D341Med (cell line): ENCODE measurements around the gene KRT23.
A peak's percentile ranks its signal among the peaks of the same experiment; 100 is the strongest.

Source experiments
- DNase-seq: peaks from one replicate; pipeline ENCODE4 v3.0.0; 2012; ENCODE audit warnings: low spot score

KRT23 gene

DNA sequence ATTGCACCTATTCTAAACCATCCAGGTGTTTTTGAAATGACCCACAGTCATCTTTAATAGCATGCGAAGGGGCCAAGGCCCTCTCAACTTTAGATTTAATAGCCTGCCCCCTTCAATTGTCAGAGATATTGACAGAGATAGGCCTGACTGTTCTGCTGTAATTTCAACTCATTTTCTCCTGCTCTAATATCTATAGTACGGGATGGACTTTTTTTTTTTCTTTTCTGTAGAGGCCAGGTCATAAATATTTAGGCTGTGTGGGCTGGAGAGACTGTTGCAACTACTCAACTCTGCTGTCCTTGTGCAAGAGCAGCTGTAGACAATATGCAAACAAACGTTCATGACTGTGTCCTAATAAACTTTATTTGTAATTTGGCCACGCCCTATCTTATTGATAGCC lies 27.7 kb downstream of the KRT23 start:
- DNase-seq: no peak

DNA sequence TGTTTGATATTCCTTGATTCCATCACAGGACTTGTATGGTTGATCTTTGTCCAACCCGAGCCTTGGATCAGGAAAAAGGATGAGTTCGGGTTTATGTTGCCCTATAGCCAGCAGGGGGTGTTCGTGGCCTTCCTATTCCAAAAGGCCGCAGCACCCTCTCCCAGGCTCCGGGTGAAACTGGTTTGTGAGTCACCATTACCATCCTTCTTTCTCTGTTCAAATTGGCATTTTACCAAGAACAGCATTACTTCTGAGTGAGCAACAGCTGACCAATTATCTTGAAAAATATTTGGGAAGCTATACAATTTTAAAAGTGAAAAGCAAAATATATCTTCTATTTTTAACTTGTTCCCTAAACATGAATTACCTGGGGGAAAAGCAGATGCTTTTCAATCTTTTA lies 28.1 kb downstream of the KRT23 start:
- DNase-seq: peak; percentile 85

DNA sequence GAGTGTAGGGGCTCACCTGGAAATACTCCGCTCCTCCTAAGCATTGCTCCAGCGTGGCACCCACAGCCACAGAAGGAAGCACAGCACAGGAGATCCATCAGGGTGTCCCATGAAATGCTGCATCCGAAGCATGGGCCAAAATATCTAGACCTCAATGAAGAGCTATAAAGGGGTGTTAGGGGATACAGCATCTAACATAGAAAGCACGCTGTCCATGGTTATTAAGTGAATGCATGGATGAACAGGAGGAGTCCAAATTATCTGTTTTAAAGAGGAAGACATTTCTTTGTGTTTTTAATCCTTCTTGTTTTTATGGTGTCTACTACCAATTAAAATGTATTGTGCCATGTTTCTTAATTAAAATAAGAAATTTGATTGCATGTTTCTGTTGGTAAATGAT lies 30.8 kb downstream of the KRT23 start:
- no peak for DNase-seq

DNA sequence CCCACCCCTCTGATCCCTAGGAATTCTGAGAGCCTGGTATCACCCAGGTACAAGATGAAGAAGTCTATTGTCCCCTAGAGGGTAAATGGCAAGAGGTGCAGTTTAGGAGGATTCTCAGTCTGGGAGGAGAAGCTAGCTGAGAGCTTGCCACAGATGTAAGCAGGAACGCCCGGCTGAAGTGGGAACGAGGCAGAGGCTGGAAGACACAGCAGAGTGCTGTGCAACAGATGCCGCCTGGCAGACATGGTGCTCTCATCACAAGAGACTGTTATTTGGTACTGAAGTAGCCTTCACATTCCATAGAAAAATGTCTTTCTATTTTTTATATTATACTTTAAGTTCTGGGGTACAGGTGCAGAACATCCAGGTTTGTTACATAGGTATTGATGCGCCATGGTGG lies 32.1 kb downstream of the KRT23 start:
- no peak for DNase-seq

DNA sequence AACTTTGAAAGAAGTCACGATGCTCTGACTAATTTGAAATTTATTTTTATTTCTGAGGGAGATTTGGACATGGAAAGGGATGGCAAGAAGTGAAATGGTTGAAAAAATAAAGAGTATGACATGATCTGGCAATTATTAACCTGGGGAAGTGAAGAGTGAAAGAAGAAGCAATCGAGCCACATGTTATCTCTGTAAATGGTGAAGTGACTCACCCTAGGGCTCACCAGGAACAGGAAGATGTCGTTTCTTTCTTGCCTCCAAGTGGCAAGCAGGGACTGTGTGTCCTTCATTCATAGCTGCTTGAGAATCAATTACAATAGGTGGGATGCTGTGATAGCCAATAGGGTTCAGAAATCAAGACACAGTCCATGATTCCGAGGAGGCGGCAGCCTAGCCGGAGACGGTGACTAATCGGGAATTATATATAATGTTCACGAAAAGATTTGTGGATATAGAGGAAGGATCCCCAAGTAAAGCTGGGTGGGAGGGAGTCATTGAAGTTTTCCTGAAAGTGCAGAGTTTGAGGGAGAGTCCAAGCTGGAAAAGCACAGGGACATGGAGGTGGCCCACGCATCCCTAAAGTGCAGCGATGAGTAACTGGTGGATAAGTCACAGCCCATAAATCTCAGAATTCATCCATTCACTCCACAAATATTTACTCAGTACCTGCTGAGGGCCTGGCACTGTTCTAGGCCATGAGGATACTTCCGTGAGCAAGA lies 34.2 kb downstream of the KRT23 start:
- no peak for DNase-seq

DNA sequence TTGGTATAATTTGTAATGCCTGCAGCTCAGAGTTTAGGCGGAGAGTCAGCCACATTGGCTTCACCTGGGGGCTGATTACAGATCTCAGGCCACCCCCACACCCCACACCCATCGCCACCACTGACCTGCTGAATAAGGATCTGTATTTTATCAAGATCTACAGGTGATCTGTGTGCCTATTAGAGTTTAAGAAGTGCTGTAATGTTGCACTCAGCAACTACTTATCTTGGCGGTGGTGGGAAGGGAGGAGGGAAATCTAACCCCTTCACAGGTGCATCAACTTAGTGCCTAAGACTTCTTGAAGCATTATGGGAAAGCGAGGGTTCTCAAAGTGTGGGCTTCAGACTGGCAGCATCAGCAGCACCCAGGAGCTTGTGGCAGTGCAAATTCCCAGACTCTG lies 34.9 kb downstream of the KRT23 start:
- no peak for DNase-seq

DNA sequence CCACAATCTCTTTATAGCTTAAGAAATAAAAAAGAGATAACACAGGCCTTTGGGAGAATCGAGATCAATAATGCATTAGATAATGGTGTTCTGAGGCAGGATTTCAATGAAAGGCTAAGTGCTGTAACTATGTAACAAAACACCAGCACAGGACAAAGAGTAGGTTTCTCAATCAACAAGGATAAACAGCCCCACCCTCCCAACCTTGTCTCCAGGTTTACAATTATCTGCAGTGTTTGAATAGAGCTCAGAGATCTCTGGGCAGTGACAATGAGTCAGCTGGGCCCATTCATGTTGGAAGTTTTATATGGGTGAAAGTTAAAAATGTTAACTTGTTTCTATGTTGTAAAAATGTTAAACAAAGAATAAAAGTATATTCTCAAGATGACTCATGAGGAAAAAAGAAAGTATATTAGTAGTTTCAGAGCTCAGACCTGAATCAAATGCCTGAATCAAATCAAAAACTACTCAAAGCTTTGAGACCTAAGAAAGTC lies 35.4 kb downstream of the KRT23 start:
- no peak for DNase-seq

DNA sequence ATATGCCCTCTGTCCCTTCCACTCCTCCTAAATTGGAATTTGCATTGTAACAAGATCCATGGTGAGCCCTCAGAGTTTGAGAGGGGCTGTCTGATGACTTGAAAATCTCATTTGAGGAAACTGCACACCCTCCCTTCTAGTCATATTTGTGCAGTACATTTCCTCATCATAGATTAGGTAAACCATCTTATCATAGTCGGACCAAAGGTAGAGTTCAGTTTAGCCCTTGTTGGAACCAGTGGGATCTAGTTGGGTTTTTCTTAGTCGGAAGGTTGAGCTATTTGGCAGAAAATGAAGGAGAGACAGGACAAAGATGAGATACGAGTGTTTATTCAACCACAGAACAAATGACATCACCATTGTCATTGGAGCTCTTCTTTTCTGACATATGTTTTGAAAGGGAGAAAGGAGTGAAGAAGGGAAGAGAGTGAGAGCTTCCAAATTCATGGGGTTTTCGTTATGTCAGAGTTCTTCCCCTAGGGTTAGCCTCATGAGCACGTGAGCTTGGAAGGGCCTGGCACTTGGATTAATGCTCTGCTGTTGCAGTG lies 36.6 kb downstream of the KRT23 start:
- no peak for DNase-seq

DNA sequence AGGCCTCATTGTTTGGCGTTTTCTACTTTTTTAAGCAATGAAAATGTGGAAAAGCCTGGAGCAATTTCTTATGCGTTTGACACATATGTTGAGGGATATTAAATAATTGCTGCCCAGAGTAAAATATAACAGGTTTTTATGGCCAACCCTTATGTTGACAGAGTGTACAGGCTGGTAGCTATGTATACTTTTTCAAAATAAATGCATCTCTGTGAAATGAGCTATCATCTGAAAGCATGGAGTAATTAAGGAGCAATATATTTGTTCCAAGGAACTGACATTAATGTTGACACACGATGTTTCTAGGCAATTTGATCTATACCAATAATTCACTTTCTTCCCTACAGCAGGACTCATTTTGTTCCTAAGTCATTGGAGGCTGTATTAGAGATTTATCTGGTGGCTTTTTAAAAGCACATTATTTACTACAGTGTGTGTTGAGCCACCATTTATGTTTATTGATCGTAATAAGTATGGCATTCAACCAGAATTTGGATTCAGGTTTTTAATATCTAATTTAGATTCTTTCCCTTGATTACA lies 40.5 kb downstream of the KRT23 start:
- no peak for DNase-seq

DNA sequence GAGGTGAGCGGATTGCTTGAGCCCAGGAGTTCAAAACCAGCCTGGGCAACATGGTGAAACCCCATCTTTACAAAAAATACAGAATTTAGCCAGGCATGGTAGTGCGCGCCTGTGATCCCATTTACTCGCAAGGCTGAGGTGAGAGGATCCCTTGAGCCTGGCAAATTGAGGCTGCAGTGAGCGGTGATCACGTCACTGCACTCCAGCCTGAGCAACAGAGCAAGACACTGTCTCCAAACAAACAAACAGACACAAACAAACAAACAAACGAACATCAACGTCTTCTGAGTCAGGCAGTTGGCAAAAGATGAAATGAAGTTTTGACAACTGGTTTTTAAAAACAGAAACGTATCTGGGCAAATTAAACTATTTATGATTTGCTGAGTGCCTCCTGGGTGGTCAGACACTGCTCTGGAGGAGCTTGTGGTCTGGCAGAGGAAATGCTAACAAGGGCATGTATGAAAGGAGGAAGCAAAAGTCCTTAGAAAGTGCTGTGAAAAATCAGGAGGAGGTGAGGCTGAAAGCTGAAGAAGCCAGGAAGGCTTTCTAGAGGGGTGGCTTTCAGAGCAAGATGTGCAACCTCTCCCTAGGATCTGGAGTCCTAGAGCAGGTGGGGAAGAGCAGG lies 42.2 kb downstream of the KRT23 start:
- no peak for DNase-seq

DNA sequence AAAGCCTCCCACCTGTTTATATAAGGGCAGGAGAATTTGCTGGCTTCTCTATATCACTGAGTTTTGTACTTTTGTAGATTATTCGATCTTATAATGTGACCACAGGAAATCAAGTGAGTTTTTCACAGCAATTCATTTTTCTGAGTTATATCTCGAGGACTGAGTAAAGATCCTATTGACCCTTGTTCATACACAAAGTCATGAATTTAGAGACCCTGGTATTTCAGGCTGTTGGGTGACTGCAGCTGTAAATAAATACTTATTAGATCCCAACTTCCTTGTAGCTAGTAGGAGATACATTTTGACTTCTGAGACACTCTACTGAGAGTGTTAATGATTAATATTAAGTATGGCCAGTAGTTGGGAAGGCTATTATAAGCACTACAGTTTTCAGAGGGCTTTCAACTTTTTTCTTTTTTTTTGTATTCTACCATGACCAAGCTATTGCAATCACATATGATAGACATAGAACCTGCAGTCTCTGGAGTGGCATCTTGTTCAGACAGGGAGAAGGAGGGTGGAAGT lies 49.2 kb downstream of the KRT23 start:
- DNase-seq: no peak

DNA sequence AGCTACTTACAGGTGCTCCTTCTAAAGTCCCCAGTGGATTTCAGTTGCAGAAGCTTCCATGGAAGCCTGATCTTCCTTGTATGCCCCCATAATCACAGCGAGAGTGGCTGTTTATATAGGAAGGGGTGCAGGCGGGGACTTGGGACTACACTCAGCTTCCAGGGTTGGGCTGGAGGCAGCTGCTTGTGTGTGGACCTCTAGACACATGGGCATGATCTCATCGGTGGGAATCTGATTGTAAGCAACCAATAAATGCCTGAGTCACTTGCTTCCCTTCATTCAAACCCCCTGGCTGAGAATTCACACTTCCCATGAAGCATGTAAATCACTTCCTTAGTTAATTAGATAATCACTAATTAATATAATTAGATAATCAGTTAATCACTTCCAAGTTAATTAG lies 51.4 kb downstream of the KRT23 start:
- no peak for DNase-seq

DNA sequence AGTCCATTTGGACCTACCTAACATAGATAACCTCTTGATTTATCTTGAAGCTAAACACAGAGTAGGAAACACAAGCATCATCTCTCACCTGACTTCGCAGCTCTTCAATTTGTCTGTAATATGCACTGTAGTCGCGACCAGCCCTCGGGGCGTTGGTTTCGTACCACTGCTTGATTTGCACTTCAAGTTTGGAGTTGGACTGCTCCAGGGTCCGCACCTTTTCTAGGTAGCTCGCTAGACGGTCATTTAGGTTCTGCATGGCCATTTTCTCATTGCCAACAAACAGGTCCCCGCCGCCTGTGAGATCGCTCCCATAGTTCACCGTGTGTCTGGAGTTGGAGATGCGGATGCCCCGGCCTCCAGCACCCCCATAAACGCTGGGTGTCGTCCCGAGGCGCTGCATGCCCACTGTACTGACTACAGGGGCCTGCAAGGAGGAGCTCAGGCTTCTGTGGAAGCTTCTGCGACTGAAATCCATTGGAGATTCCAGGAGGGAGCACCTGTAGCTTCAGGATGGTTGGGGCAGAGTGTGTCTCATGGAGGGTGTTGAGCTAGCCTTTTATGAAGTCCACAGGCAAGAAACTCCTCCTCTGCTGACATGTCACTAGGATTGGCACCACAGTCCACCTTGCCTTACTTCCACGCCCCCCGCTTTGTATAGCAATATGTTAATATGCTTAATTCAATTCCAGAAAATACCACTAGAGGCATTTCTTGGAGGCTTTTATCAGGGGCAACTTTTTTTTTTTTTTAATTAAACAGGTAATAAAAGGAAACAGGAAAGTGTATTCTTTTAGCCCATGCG lies 52.5 kb downstream of the KRT23 start, which contains the start of gene KRT20:
Gene KRT20, minus strand, starts transcription at position 535 of the 805 bp plus-strand sequence. Its CDS starts 57 bp downstream, at position 478.
- no peak for DNase-seq

DNA sequence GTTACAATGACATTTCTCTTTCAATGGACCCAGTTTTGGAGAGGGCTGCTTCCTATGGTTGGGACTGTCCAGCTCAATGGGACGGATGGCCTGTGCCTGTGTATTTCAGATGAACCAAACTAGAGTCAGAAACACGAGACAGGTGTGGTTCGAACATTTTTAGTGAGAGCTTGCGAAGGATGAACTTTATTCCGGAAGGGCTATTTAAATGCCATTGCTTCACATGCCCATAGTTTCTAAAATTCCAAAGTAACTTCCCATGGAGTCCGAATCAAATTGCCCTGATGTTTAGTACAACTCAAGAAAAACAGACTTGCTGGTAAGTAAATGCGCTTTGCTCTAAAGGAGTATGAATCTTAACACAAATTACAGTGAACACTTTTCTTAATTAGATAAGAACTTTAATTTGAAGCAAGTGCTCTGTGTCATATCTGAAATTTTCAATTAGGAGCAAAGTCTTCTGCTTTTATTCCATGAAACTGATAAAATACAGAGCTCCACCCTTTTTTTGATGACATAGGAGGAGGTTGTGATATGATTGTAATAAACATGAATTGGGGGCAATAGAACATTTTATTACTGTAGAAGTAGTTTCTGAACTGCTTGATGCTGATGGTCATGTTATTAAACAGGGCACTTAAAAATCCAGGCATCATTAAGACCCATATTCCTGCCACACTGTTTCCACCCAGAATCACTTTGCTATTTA lies 53.7 kb downstream of the KRT23 start:
- no peak for DNase-seq

DNA sequence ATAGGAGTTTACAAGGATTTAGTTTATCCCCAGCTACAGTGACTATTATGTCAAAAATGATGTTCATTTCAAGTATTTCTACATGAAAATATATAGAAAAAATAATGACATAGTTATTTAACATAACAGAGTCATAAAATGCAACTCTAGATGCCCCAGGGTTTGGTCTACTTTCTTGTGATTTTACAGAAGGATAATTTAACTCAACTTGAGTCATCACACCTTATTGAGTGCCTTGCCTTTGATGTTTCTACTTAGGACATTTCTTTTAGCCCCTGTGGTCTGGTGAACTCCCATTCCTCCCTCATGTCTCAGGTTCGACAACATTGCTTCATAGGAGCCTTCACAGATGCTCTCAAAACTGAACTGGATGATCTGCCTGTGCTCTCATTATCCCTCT lies 54.4 kb downstream of the KRT23 start:
- no peak for DNase-seq

DNA sequence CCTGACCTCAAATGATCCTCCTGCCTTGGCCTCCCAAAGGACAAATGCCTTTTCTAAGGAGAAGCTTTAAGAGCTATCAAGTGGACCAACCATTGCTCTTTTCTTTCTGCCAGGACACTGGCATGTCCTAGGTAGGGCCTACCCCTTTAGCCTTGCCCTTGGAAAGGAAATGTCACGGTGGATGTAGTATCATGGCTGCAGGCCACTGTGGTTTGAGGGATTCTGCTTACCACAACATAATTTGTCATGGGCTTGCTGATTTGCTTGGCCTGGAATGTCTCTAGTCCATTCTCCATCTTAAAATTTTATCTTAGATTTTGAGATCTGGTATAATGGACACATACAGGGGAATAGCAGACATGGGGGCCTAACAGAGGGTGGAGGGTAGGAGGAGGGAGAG lies 58.4 kb downstream of the KRT23 start:
- DNase-seq: no peak

DNA sequence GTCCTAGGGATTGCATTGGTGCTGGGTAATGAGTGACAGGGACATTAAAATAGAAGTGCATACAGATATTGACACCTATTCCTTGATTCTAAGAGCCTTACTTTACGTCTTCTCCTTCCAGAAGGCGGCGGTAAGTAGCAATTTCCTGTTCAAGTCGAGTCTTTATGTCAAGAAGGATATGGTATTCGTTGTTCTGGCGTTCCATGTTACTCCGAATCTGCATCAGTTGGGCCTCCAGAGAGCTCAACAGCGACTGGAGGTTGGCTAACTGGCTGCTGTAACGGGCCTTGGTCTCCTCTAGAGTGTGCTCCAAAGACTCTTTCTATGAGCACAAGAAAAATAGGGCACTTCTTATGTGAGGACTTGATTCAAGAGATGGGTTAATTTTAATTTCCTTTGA lies 59.4 kb downstream of the KRT23 start:
- no peak for DNase-seq

DNA sequence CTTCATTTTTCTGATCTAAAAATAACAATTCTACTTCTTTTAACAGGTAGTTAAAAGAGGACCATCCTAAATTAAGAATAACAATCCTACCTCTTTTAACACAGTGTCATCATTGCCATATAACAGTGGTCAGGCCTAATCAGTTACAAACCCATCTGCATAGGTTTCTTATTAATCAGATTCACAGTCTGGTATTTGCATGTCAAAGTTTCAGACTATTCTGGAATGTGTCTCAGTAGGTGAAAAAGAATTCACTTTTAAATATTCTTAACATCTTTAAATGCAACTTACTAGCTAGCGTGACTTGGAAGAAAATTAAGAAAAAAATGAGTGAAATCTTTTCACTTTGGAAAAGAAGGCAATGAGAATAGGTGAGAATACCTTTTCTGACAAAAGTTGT lies 63.6 kb downstream of the KRT23 start:
- no peak for DNase-seq

DNA sequence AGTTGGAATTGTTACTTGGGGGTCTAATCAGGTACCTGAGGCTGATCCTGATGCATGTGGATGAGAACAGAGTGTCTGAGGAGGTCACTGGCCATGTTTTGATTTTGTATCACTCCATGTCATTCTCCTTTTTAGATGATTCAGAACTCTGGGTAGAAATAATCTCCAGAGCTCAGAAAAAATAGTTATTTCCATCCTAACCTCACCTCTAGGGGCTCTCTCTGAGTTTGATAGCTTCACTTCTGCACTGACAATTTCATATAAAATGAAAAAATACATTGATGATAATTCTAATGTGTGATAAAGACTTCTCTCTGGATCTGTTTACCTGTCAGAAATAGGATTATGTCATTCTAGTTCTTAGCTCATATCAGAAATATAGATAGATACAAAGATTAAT lies 64.2 kb downstream of the KRT23 start:
- DNase-seq: no peak
